Glutamatergic neuron (in vitro differentiated cells): Measurements from ENCODE around the gene NEK11. TPM values are rescaled to one million over a fixed set of nuclear protein-coding genes. Genes with fewer than 3 reads are reported as not detected.

Experiments used
- DNase-seq: peaks from one replicate; pipeline ENCODE4 v3.0.0; 2022
- H3K27ac Mint-ChIP-seq: one replicate; pipeline ENCODE4 v1.8.0; 2020; ENCODE audit warnings: mild to moderate bottlenecking, mixed read lengths, inconsistent platforms; ENCODE audit not compliant: unreplicated experiment
- H3K27me3 Mint-ChIP-seq: one replicate; pipeline ENCODE4 v1.8.0; 2020; ENCODE audit warnings: mild to moderate bottlenecking, moderate library complexity, mixed read lengths, inconsistent platforms; ENCODE audit not compliant: unreplicated experiment
- H3K36me3 Mint-ChIP-seq: one replicate; pipeline ENCODE4 v1.8.0; 2020; ENCODE audit warnings: mild to moderate bottlenecking, mixed read lengths, inconsistent platforms; ENCODE audit not compliant: unreplicated experiment
- H3K4me1 Mint-ChIP-seq: one replicate; pipeline ENCODE4 v1.8.0; 2020; ENCODE audit warnings: mild to moderate bottlenecking, low read depth, mixed read lengths, inconsistent platforms; ENCODE audit not compliant: unreplicated experiment
- H3K4me3 Mint-ChIP-seq: one replicate; pipeline ENCODE4 v1.8.0; 2020; ENCODE audit warnings: mild to moderate bottlenecking, mixed read lengths, inconsistent platforms; ENCODE audit not compliant: unreplicated experiment
- H3K9me3 Mint-ChIP-seq: one replicate; pipeline ENCODE4 v1.8.0; 2020; ENCODE audit warnings: mild to moderate bottlenecking, moderate library complexity, mixed read lengths, inconsistent platforms; ENCODE audit not compliant: unreplicated experiment
- CTCF ChIP-seq: fragments of 200-600 bp; sonication (generic); IDR thresholded peaks from one replicate; pipeline ENCODE4 v1.5.0; 2021; ENCODE audit not compliant: partially characterized antibody, unreplicated experiment
- total RNA-seq: library from RNA; stranded (reverse); fragmentation: NEBNext Ultra II Directional; extraction: Animal tissue kit (Norgen Biotek cat#: 25700); gene quantifications from one replicate; pipeline ENCODE4 v1.2.1, GENCODE V29; 2021; ENCODE audit not compliant: unreplicated experiment

Gene NEK11
- total RNA-seq, 1 donor from 2014 or later = 2.5 TPM

GRCh38 chr3:131303848-131304247, 277.2 kb downstream of the NEK11 start:
- TF ChIP-seq CTCF = no peak
- peaks cover 12% of the 10 kb centered on the region for H3K36me3 Mint-ChIP-seq
- H3K27me3 Mint-ChIP-seq = peaks cover 5% of the 10 kb centered on the region
- no peak overlapping the region for H3K4me3 Mint-ChIP-seq
- no peak overlapping the region for H3K27ac Mint-ChIP-seq
- H3K4me1 Mint-ChIP-seq = no peaks in the 10 kb centered on the region
- DNase-seq = no peak
- peaks cover 8% of the 10 kb centered on the region for H3K9me3 Mint-ChIP-seq

GRCh38 chr3:131304890-131305289, 278.2 kb downstream of the NEK11 start:
- Mint-ChIP-seq H3K27ac (no peak overlapping the region), H3K27me3 (peaks cover 5% of the 10 kb centered on the region), H3K9me3 (peaks cover 6% of the 10 kb centered on the region), H3K4me3 (no peak overlapping the region), H3K4me1 (no peaks in the 10 kb centered on the region), H3K36me3 (peaks cover 12% of the 10 kb centered on the region)
- no peak for DNase-seq
- TF ChIP-seq CTCF = no peak

DNA sequence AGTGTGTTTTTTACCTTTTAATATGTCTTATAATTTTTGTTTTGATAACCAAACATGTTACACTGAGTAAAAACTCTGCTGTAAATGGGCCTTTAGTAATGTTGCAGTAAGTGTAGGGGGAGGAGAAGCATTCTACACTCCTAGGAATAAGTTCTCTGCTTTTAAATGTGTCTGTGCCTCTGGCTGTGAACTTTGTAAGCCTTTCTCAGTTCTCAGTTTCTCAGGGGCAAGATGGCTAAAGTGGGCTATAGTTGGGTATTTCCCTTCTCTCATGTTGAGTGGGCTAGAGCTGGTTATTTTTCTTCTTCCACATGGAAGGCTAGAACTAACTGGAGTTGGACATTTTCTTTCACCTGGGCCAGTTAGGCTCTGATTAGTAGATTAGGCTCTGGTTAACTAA, 279.6 kb downstream of the NEK11 start:
- H3K4me1 Mint-ChIP-seq = peaks cover 1% of the 10 kb centered on the region
- H3K36me3 Mint-ChIP-seq = peaks cover 12% of the 10 kb centered on the region
- H3K27ac Mint-ChIP-seq = no peak overlapping the region
- TF ChIP-seq CTCF = no peak
- peaks cover 6% of the 10 kb centered on the region for H3K9me3 Mint-ChIP-seq
- DNase-seq = no peak
- no peak overlapping the region for H3K4me3 Mint-ChIP-seq
- peaks cover 5% of the 10 kb centered on the region for H3K27me3 Mint-ChIP-seq

- peaks cover 10% of the 10 kb centered on the region for H3K4me1 Mint-ChIP-seq
- TF ChIP-seq CTCF = no peak
- no peak overlapping the region for H3K27ac Mint-ChIP-seq
- no peak for DNase-seq
- H3K9me3 Mint-ChIP-seq = no peaks in the 10 kb centered on the region
- H3K27me3 Mint-ChIP-seq = no peaks in the 10 kb centered on the region
- H3K4me3 Mint-ChIP-seq = no peak overlapping the region
- H3K36me3 Mint-ChIP-seq = no peaks in the 10 kb centered on the region
These were observed 287.6 kb downstream of the NEK11 start for GRCh38 chr3:131314318-131314717.

GRCh38 chr3:131315162-131315561, 288.5 kb downstream of the NEK11 start:
- no peak overlapping the region for H3K27ac Mint-ChIP-seq
- H3K4me1 Mint-ChIP-seq = peaks cover 12% of the 10 kb centered on the region

More at GRCh38 chr3:131315162-131315561, 288.5 kb downstream of the NEK11 start:
- no peak for TF ChIP-seq CTCF
- Mint-ChIP-seq H3K9me3 (no peaks in the 10 kb centered on the region), H3K27me3 (no peaks in the 10 kb centered on the region), H3K4me3 (no peak overlapping the region), H3K36me3 (no peaks in the 10 kb centered on the region)
- no peak for DNase-seq
